H9 (cell line): Measurements from ENCODE around the gene PGPEP1. TPM values are rescaled to one million over a fixed set of nuclear protein-coding genes. Genes with fewer than 3 reads are reported as not detected.

ENCODE experiments used
- DNase-seq: peaks from one replicate; pipeline ENCODE4 v3.0.0-alpha.2; 2017
- H2AFZ ChIP-seq: one replicate; pipeline ENCODE4 v1.6.1; 2013; ENCODE audit warnings: mild to moderate bottlenecking, low read length, control low read depth, moderate library complexity
- H2AK5ac ChIP-seq: 2 replicates; pipeline ENCODE4 v1.6.1; 2013; ENCODE audit warnings: low read length, control low read depth, mixed read lengths; ENCODE audit not compliant: insufficient read length
- H2BK120ac ChIP-seq: one replicate; pipeline ENCODE4 v1.6.1; 2013; ENCODE audit warnings: low read depth, mild to moderate bottlenecking, low read length, control low read depth, inconsistent platforms; ENCODE audit not compliant: poor library complexity, severe bottlenecking
- H2BK12ac ChIP-seq: 2 replicates; pipeline ENCODE4 v1.6.1; 2013; ENCODE audit warnings: low read length, control low read depth, mixed read lengths, low read depth; ENCODE audit not compliant: insufficient read length
- H2BK15ac ChIP-seq: 2 replicates; pipeline ENCODE4 v1.6.1; 2013; ENCODE audit warnings: low read depth, low read length, control low read depth
- H2BK20ac ChIP-seq: one replicate; pipeline ENCODE4 v1.6.1; 2013; ENCODE audit warnings: low read depth, mild to moderate bottlenecking, low read length, control low read depth, inconsistent platforms; ENCODE audit not compliant: poor library complexity, severe bottlenecking
- H2BK5ac ChIP-seq: 2 replicates; pipeline ENCODE4 v1.6.1; 2013; ENCODE audit warnings: low read length, control low read depth, mixed read lengths; ENCODE audit not compliant: insufficient read length
- H3K14ac ChIP-seq: 2 replicates; pipeline ENCODE4 v1.6.1; 2013; ENCODE audit warnings: low read length, control low read depth; ENCODE audit not compliant: insufficient read depth
- H3K18ac ChIP-seq: 2 replicates; pipeline ENCODE4 v1.6.1; 2013; ENCODE audit warnings: low read depth, mild to moderate bottlenecking, mixed read lengths, low read length, control low read depth; ENCODE audit not compliant: insufficient read length
- H3K23ac ChIP-seq: 2 replicates; pipeline ENCODE4 v1.6.1; 2013; ENCODE audit warnings: low read length, control low read depth, mixed read lengths, low read depth; ENCODE audit not compliant: insufficient read length
- H3K23me2 ChIP-seq: 2 replicates; pipeline ENCODE4 v1.6.1; 2013; ENCODE audit warnings: low read depth, mild to moderate bottlenecking, mixed read lengths, low read length, control low read depth; ENCODE audit not compliant: insufficient read length, poor library complexity, severe bottlenecking
- H3K27ac ChIP-seq: 2 replicates; pipeline ENCODE4 v1.5.1; 2013; ENCODE audit warnings: low read length, control low read depth, mixed read lengths, low read depth; ENCODE audit not compliant: insufficient read length
- H3K27me3 ChIP-seq: 2 replicates; pipeline ENCODE4 v1.6.1; 2013; ENCODE audit warnings: low read length, control low read depth, inconsistent platforms; ENCODE audit not compliant: insufficient read depth
- H3K4ac ChIP-seq: 2 replicates; pipeline ENCODE4 v1.6.1; 2013; ENCODE audit warnings: low read depth, mild to moderate bottlenecking, control low read depth, inconsistent platforms, low read length, moderate library complexity
- H3K4me1 ChIP-seq: 2 replicates; pipeline ENCODE4 v1.6.1; 2013; ENCODE audit warnings: low read length, control low read depth, inconsistent platforms; ENCODE audit not compliant: insufficient read depth
- H3K4me2 ChIP-seq: 2 replicates; pipeline ENCODE4 v1.6.1; 2013; ENCODE audit warnings: low read length, control low read depth, mixed read lengths; ENCODE audit not compliant: insufficient read length, insufficient read depth
- H3K56ac ChIP-seq: 2 replicates; pipeline ENCODE4 v1.6.1; 2013; ENCODE audit warnings: low read depth, mild to moderate bottlenecking, mixed read lengths, low read length, control low read depth; ENCODE audit not compliant: insufficient read length
- H3K79me1 ChIP-seq: 2 replicates; pipeline ENCODE4 v1.6.1; 2013; ENCODE audit warnings: low read depth, mild to moderate bottlenecking, moderate library complexity, low read length, control low read depth, inconsistent platforms; ENCODE audit not compliant: insufficient read depth, poor library complexity, severe bottlenecking
- H3K79me2 ChIP-seq: 2 replicates; pipeline ENCODE4 v1.6.1; 2013; ENCODE audit warnings: low read length, control low read depth, inconsistent platforms; ENCODE audit not compliant: insufficient read depth
- H3K9ac ChIP-seq: 2 replicates; pipeline ENCODE4 v1.6.1; 2013; ENCODE audit warnings: low read length, control low read depth, mixed read lengths; ENCODE audit not compliant: insufficient read length; ENCODE audit errors: extremely low read depth
- H3K9me3 ChIP-seq: one replicate; pipeline ENCODE4 v1.6.1; 2013; ENCODE audit warnings: low read depth, low read length, inconsistent platforms; ENCODE audit not compliant: control insufficient read depth
- H3T11ph ChIP-seq: one replicate; pipeline ENCODE4 v1.6.1; 2013; ENCODE audit warnings: mild to moderate bottlenecking, low read length, control low read depth, inconsistent platforms
- H4K20me1 ChIP-seq: one replicate; pipeline ENCODE4 v1.6.1; 2013; ENCODE audit not compliant: control insufficient read depth, insufficient read length, insufficient read depth
- H4K5ac ChIP-seq: 2 replicates; pipeline ENCODE4 v1.6.1; 2013; ENCODE audit warnings: low read depth, mild to moderate bottlenecking, mixed read lengths, low read length, control low read depth; ENCODE audit not compliant: insufficient read length
- H4K8ac ChIP-seq: replicated peaks from 2 replicates; pipeline ENCODE4 v1.6.1; 2013; ENCODE audit warnings: low read length, control low read depth, mixed read lengths, low read depth; ENCODE audit not compliant: insufficient read length
- H4K91ac ChIP-seq: 2 replicates; pipeline ENCODE4 v1.6.1; 2013; ENCODE audit warnings: low read depth, mild to moderate bottlenecking, moderate library complexity, mixed read lengths, low read length, control low read depth; ENCODE audit not compliant: insufficient read length
- H3K27ac Mint-ChIP-seq, 3 experiments: 2 replicates in 2 of 3; 3 replicates in 1 of 3; pipeline ENCODE4 v1.8.0; 2020 to 2021; ENCODE audit warnings: mixed read lengths in 3 of 3, mild to moderate bottlenecking in 1 of 3, moderate library complexity in 1 of 3
- H3K27me3 Mint-ChIP-seq: 2 replicates; pipeline ENCODE4 v1.8.0; 2021; ENCODE audit warnings: low read depth, mild to moderate bottlenecking, moderate library complexity, mixed read lengths
- H3K36me3 Mint-ChIP-seq, 3 experiments: 2 replicates in 2 of 3; 3 replicates in 1 of 3; pipeline ENCODE4 v1.8.0; 2020 to 2021; ENCODE audit warnings: low read depth in 3 of 3, mixed read lengths in 3 of 3; ENCODE audit not compliant: insufficient read depth in 1 of 3
- H3K4me1 Mint-ChIP-seq, 2 experiments: 2 replicates each; pipeline ENCODE4 v1.8.0; 2020; ENCODE audit warnings: mixed read lengths in 2 of 2
- H3K4me3 Mint-ChIP-seq, 2 experiments: 2 replicates in 1 of 2; 3 replicates in 1 of 2; pipeline ENCODE4 v1.8.0; 2020 to 2021; ENCODE audit warnings: mild to moderate bottlenecking in 2 of 2, mixed read lengths in 2 of 2, moderate library complexity in 1 of 2
- H3K9me3 Mint-ChIP-seq, 2 experiments: 2 replicates in 1 of 2; 3 replicates in 1 of 2; pipeline ENCODE4 v1.8.0; 2020; ENCODE audit warnings: mild to moderate bottlenecking in 2 of 2, mixed read lengths in 2 of 2, moderate library complexity in 1 of 2
- CTCF ChIP-seq: fragments of 200-600 bp; sonication (generic); conservative IDR thresholded peaks from 3 replicates; pipeline ENCODE4 v1.8.0; 2021; ENCODE audit warnings: antibody characterized with exemption, mild to moderate bottlenecking
- WGBS: extraction: QIAGEN DNeasy Blood & Tissue Kit; methylation state at CpG from one replicate; pipeline ENCODE4 v1.1.7; 2013; ENCODE audit warnings: missing lambda C conversion rate, low lambda C conversion rate, mixed read lengths; ENCODE audit not compliant: insufficient read length; ENCODE audit errors: extremely low coverage; 5-methylcytosine and 5-hydroxymethylcytosine counted together
- total RNA-seq: library from RNA; stranded (reverse); gene quantifications from 2 replicates; pipeline ENCODE4 v1.2.1, GENCODE V29; 2021

The PGPEP1 gene
- total RNA-seq, 1 experiment from 2014 or later, result 64.8 TPM

DNA sequence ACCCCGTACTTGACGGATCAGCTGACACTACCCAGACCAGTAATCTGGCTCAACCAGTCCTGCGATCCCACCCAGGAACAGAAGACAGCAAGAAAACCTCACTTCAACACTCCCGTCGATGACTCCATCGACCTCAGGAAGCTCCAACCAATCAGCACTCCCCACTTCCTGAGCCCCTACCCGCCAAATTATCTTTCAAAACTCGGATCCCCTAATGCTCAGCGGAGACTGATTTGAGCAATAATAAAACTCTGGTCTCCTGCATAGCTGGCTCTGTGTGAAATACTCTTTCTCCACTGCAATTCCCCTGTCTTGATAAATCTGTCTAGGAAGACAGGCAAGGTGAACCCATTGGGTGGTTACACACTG is 18.7 kb upstream of the PGPEP1 start:
- H3K79me2 ChIP-seq, result peaks cover 25% of the 10 kb centered on the region; the same call in 1 of the 2 replicates

More for the DNA sequence above, 18.7 kb upstream of the PGPEP1 start:
- no peak for TF ChIP-seq CTCF
- Mint-ChIP-seq H3K4me3 (peak overlapping the region; percentile 88), H3K27ac (peak overlapping the region; percentile 73 to 94 (median 91)), H3K4me1 (peaks cover 22 to 32% of the 10 kb centered on the region in 2 experiments), H3K36me3 (peaks cover 18 to 27% (median 19%) of the 10 kb centered on the region in 3 experiments), H3K27me3 (no peaks in the 10 kb centered on the region), H3K9me3 (no peaks in the 10 kb centered on the region)
- no peak overlapping the region for H4K8ac ChIP-seq
- H3K9ac ChIP-seq, result peak overlapping the region; percentile 93
- no CpG with 5 or more reads among the region's 9 CpGs for WGBS
- no peak overlapping the region for H3K14ac ChIP-seq
- H2BK15ac ChIP-seq, result 0 out of 2 replicates have a peak overlapping the region, but pooled peaks have one; percentile 85
- H3K27ac ChIP-seq, result no peak overlapping the region
- H2BK120ac ChIP-seq, result no peak overlapping the region
- no peaks in the 10 kb centered on the region for H3K27me3 ChIP-seq
- no peaks in the 10 kb centered on the region for H4K20me1 ChIP-seq
- peaks cover 16% of the 10 kb centered on the region for H3K23me2 ChIP-seq
- no peak overlapping the region for H3K4ac ChIP-seq
- H4K91ac ChIP-seq, result no peak overlapping the region
- no peak overlapping the region for H4K5ac ChIP-seq
- no peak overlapping the region for H3K56ac ChIP-seq
- DNase-seq, result no peak
- H3T11ph ChIP-seq, result no peak overlapping the region
- H3K4me2 ChIP-seq, result peak overlapping the region; percentile 99
- H2AK5ac ChIP-seq, result peak overlapping the region; percentile 68
- no peak overlapping the region for H3K18ac ChIP-seq
- H2BK20ac ChIP-seq, result no peak overlapping the region
- H3K9me3 ChIP-seq, result no peaks in the 10 kb centered on the region
- H2BK12ac ChIP-seq, result no peak overlapping the region
- no peak overlapping the region for H2BK5ac ChIP-seq
- H2AFZ ChIP-seq, result no peak overlapping the region
- no peak overlapping the region for H3K23ac ChIP-seq
- H3K4me1 ChIP-seq, result peaks cover 8% of the 10 kb centered on the region; the same call in 1 of the 2 replicates
- no peaks in the 10 kb centered on the region for H3K79me1 ChIP-seq
